NCI-H446 treated with DMSO at 0.1 percent for 48 hours (cell line): ENCODE measurements around the gene ADH6.
"Not testable (repeated sequence)": the region's sequence is repeated elsewhere in the genome, so short reads cannot be mapped to it uniquely, and the experiment has no call there.

ENCODE experiments used
- DNase-seq: peaks from one replicate; lab custom pipeline; 2025; lab: John Stamatoyannopoulos, UW

Gene ADH6

DNA sequence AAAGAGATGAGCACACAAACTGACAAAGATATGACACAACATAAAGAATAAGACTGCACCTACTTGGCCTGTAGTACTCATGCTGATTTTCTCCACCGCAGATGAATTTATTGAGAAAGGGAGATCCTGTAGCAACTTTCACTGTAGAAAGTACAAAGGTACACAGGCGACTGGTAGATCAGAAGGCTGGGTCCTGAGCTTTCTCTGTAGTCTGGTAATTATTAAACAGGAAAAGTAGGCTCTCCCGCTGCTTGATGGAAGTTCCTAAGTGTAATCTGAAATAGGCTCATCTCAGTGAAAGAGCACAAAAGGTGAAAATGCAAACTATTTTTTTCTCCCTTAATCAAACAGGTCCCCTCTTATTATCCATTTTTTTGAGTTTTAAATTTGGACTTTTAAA is at the start of gene ADH6:
Gene ADH6, minus strand, starts transcription at position 175 of the 400 bp plus-strand sequence. Its CDS starts 94 bp downstream, at position 81.
- no peak for DNase-seq

DNA sequence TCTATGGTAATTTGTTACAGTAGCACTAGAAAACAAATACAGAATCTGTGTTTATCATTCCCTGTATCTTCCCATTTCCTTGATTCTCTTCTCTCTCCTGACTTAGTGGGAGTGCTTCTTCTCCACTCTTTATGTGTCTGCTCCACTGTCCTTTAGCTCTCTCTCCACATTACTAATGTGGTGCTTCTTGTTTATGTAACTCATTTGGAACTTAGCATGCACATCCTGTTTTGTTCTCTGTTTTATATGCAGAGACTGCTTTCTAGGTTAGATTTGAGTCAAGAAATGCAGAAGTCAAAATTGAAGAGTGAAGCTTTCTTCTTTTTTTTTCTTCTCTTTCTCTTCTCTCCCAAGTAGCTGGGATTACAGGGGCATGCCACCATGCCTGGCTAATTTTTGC is 45.9 kb upstream of the ADH6 start:
- no peak for DNase-seq

DNA sequence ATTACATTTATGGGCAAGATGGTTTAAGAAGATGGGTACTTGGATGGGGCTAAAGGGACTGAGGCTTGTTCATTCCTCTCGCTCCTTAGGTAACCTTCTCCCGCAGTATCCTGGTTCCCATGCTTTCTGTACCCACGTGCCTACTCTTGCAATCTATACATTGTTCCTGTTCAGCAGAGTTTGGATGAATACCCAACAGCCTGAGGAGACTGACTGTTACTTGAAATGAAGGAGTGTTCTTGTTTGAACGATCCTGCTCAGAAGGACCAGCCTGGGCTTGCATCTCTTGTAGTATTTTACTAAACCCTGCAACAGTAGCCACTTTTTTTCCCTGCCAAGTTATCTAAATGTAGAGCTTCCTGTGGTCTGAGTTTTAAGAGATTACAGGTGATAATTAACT is 33.7 kb upstream of the ADH6 start:
- DNase-seq = no peak

DNA sequence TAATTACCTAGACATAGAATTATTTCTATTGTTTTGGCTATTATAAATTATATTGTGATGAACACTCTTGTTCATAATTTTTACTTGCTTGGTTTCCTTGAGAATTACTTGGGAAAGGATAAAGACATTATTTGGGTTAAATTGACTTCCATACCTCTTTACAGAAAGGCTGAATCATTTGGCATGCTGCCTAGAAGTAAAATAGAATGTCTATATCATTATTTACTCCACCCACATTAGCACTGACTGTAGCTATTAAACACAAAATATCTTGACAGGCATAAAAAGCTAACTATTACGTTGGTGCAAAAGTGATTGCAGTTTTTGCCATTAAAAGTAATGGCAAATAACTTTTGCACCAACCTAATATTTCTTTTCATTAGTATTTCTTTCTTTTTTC is 29.7 kb upstream of the ADH6 start:
- no peak for DNase-seq

DNA sequence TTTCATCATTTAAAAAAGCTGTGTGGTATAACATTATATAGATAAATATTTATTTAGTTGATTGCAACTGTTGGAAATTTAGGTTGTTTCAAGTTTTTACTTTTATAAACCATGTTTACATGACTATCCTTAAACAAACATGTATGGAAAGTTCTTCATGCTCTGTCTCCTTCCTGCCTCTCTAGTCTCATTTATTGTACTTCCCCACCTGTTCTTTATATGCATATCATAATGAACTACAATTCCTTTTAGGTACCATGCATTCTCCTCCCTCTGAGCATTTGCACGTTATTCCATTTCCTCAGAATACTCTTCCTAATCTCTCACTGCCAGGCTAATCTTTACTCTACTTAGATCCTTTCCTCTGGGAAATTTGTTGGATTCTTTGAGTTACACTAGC is 16.9 kb upstream of the ADH6 start:
- no peak for DNase-seq

DNA sequence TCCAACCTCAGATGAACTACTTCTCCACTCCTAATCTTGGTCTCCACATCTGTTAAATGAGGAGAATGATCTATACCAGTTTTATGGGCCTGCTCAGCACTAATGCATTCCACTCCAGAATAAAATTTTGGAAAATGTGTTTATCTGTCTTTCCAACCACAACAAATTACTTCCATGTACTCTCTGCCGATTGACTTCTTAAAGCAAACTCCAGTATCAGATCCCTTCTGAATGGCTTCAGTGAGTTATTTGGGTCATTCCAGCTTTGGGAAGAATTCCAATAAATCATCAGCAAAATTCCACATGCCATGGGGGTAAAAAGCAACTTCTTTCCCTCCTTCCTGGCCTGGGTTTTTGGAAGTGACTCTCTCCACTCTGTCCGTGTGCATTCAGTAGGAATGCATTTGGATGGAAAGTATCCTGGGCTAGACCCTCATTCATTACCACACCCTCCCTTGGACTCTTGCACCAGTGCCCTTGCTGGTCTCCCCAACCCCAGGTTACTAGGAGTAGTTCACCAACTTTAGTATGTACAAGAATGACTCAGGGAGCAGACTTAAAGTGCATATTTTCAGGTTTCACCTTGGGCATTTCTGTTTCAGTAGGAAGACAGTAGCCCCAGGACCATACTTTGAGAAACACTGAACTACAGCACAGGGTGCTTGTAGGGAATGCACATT is 15.4 kb upstream of the ADH6 start:
- DNase-seq = no peak

DNA sequence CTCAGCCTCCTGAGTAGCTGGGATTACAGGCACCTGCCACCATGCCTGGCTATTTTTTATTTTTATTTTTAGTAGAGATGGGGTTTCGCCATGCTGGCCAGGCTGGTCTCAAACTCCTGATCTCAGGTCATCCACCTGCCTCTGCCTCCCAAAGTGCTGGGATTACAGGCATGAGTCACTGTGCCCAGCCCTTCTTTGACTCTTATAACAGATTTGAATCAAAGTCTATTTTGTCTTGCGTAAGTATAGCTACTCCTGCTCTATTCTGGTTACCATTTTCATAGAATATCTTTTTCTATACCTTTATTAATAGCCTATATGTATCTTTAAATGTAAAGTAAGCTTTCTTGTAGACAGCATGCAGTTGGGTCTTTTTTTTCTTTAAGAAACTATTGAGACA is 14.4 kb upstream of the ADH6 start:
- not testable (repeated sequence) for DNase-seq

DNA sequence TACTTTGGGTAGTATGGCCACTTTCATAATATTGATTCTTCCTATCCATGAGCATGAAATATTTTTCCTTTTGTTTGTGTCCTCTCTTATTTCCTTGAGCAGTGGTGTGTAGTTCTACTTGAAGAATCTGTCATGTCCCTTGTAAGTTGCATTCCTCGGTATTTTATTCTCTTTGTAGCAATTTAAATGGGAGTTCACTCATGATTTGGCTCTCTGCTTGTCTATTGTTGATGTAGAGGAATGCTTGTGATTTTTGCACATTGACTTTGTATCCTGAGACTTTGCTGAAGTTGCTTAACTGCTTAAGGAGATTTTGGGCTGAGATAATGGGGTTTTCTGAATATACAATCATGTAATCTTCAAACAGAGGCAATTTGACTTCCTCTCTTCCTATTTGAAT is 9.7 kb upstream of the ADH6 start:
- DNase-seq = not testable (repeated sequence)

DNA sequence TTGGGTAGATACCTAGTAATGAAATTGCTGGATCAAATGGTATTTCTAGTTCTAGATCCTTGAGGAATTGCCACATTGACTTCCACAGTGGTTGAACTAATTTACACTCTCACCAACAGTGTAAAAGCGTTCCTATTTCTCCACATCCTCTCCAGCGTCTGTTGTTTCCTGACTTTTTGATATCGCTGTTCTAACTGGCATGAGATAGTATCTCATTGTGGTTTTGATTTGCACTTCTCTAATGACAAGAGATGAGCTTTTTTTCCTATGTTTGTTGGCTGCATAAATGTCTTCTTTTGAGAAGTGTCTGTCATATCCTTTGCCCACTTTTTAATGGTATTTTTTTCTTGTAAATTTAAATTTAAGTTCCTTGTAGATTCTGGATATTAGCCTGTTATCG is 8.6 kb upstream of the ADH6 start:
- DNase-seq = not testable (repeated sequence)

DNA sequence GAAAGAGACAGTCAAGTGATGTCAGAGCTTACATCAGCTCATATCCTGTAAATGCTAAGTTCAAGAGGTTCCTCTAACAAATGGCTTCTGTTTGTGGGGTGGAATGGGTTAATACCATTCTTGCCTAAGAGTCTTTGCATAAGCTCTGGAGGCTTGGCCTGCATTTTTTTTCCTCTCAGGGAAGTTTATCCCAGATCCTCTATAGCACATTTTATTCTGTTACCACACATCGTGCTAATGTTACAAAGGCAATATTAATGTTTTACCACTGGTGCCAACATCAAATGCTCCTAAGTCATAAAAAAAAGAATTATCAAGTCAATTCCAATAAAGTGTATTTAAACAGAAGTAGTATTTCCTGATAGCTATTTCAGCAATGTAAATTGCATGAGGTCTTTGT is 2.9 kb upstream of the ADH6 start:
- no peak for DNase-seq

DNA sequence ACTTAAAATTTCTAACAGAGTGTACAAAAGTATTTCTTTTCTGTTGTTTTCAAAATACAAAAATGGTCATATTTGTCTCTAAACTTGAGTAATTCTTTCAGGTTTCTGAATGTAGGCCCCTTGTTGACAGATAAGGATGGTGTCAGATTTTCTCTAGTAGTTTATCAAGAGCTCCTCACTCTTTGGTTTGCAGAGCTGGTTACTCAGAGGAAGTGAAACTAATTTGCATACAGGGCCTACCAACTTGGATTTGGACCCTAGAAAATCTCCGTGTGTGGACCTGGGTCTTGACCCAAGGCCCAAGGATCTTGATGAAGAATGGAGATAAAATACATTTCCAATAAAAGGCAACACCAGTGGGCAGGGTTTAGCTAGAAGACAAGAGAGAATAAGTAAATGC is 433 bp upstream of the ADH6 start:
- DNase-seq = no peak

DNA sequence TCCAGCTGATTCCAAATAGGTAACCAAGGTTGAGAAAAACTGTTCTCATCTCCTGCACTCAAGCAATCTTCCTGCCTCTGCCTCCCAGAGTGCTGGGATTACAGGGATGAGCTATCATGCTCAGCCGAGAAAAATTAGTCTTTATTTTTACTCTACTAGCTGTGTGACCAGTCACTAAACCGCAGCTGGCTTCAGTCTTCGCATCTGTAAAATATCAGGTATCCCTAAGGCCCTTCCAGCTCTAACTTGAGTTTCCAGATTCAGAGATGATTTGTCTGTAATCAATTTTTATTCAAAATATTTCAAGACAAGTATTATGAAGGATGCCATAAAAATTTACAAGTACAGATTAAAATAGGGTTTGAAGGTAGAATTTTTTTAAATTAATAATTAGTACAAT is 3.5 kb downstream of the ADH6 start:
- DNase-seq = no peak

DNA sequence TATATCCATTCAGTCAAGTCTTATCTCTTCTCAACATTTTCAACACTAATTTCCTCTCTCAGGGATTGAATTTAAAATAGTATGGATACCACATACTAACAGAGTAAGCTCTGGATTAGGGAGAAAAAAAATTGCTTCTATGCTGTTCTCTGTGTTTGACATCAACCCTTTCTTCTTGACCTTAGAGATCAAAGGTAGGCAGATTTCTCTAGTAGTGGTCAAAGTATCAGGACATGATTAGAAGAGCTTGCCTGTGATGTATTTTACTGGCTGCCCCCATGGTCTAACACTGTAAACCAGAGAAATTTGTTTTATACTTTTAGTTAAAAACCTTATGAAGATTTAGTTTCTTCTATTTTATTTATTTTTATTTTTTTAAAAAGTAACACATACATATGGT is 8.3 kb downstream of the ADH6 start:
- no peak for DNase-seq

DNA sequence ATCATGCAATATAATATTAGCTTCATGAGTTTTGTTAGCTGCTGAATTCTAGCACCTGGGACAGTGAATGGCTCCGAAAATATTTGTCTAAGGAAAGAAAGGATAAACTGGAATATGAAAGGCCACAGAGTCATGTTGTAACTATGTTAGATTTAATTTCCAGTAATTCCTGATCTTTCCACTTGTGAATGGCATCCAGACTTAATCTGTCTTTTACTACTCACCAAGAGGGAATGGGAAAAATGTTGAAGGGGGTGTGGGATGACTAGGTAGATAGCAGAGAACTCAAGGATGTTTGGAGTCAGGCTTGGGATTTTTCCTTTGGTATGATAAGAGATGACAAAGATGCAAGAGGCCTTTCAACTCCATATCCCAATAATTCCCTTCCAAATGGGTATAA is 9.4 kb downstream of the ADH6 start:
- DNase-seq = no peak

DNA sequence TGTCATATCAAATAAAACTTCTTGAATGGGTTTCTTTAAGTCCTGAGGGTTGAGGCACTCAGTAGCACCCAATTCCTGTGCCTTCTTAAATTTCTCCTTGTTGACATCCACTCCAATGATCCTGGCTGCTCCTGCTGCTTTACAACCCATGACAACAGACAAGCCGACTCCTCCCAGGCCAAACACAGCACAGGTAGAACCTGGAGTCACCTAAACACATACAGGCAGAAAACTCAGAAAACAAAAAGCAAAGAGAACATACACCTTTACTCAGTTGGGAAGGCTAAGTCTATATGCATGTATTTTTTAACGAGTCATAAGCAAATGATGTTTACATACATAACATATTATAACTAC is 10.3 kb downstream of the ADH6 start:
- no peak for DNase-seq

DNA sequence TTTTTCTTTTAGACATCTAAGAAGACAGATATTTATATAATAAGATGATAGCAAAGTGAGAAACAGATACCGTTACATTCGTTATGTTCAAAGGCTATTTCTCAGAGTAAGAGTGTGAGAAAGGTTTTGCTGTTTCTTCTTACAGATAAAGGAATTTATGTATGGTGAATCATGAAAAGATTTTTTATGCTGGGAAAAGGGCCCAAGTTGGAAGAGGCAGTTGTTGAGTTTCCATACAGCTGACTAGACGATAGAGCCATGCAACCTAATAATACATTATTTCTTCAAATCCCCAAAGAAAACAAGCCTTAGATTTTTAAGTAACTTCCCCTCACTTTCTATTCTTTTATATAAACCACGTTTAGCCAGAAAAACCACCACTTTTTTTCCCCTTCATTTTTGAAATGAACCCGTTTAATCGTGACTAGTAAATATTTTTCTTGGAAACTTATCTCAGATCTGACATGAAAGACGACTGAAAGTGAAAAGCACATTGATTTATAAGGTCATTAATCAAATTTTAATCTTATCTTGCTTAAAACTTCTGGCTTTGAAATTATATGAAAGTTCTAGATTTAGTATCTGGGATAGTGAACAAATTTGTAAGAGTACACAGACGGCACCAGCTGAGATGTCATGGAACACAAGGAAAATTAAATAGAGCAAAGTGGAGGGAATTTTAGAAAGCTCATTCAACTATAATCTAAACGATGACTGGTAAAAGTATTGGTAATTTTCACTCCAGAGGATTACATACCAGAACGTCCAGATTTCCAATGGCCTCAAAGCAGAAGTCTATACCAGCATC is 10.9 kb downstream of the ADH6 start:
- DNase-seq = no peak

DNA sequence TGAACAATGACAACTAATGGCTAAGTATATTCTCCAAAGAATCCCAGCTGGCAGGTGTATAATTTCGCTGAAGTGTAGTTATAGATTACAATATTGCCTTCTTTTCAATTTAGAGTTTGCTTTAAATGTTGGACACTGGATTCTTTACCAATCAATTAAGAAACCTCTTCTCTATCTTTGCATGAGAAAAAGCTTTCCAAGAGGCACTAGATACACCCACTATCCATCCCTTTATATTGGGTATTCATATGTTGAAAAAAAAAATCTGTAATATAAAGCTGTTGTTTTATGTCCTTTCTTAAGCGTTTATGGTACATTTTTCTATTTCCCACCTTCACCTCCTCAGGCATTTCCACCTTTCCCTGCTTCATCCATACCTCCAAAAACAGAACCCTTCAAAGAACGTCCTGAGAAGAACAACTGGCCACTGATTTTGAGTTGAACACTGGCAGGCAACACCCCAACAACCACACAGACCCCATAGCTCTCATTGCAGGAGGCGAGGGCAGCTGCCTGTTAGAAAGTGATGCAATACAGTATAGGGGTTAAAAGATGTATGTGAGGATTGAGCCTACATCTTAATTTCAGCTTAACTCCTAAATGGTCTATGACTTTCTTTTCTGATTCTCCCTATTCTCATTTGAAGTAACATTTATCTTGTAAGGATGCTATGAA is 11.8 kb downstream of the ADH6 start:
- DNase-seq = no peak

DNA sequence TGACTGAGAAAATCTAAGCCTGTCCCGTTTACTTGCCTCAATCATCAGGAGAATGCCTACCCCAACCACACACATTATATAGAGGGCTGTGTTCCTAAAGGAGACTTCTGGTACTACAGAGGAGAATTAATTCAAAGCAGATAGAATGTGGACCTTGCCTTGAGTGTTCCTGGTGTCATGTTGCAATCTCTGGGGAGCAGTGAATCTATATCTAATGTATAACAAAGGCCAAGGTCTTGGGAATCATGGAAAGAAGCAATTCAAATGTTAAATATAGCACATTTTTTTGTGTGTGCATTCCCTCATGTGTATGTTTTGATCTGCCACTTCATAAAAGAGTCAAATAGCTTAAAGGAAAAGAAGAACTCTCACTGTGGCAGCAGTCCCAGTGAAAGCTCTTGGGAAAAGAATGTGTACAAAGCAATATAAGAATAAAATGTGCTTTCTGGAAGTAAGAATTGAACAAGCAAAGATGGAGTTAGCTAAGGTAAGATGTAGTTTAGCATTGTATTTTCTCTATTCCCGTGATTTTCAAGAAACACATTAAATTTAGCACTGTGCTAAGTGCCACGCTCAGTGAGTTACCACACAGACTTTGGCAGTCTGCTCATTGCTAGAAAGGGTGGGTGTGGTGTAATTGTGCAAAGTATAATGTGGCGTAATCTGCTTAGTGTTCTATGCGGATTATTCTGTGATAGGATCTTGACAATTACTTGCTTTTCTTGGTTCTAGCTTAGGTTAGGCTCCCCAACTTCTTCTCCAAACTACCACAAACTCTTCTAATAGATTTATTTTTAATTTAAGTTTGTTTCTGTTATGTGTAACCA is 13.7 kb downstream of the ADH6 start:
- DNase-seq = peak; percentile 1

DNA sequence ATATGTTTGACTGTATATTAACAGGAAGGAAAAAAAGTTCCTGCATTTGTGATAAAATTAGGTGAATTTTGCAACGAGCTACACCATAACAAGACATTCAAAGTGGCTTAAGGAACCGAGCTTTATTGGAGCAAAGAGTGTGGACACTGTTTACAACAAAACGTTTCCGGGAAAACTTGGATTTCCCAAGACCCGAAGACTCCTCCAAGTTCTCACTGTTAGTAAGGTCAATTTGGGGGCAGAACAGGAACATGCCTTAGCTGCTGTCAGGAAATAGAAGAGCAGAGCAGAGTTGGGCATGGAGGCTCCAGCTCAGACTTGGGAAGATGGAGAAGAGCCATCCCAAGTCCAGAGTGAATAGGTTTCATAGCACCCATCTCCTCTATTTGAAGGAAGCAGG is 16.5 kb downstream of the ADH6 start:
- no peak for DNase-seq

DNA sequence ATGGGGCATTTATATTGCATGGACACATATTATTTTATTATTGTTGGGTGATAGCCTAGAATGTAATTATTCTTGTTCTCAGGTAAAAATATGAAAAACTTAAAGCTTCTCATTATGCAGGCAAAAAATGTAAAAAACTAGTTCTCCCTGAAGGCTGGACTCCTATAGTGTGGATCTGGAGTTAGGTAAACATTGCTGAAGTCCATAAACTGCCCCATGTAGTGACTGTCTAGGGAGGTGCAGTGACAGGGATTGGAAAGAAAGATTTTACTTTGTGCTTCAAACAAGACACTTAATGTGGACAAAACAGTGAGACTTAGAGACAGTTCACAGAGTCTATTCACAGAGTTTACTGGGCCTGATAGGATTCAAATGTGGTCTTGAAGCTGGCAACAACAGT is 17.0 kb downstream of the ADH6 start:
- DNase-seq = no peak

DNA sequence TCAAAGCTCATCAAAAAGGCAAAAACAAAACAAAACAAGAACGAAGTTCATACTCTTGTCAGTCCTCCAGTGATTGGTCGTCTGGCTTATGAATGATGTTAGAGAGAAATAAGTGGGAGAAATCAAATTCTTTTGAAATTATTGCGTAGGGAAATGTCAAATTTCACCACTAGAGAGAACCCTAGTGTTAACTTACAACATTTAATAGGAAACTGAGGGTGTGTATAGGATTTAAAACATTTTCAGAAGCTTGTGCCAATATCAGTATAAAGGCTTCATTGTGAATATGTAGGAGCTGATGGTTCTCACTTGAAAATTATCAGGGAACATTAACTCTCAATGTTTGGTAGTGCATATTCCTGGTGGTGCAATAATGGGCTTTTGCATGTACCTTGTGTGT is 17.4 kb downstream of the ADH6 start:
- no peak for DNase-seq

DNA sequence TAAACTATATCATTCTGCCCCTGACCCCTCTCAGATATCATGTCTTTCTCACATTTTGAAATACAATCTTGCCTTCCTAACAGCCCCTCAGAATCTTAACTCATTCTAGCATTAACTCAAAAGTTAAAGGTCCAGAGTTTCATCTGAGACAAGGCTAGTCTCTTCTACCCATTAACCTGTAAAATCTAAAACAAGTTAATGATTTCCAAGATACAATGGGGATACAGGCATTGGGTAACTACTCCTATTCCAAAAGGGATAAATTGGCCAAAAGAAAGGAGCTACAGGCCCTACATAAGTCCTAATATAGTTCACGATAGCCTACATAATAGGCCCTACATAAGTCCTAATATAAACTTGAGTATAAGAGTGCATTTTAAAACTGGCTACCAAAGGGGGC is 18.9 kb downstream of the ADH6 start:
- no peak for DNase-seq
